Activated CD4-positive, alpha-beta T cell treated with anti-CD3 and anti-CD28 coated beads, Interleukin-2, amount 50 U/mL, for 16 hours (primary cell): ENCODE data around the gene KCNK4.
"Not testable (repeated sequence)": the region's sequence is repeated elsewhere in the genome, so short reads cannot be mapped to it uniquely, and the experiment has no call there.

Source experiments
- DNase-seq: peaks from one replicate; pipeline ENCODE4 v3.0.0-alpha.2; 2020

The KCNK4 gene

DNA sequence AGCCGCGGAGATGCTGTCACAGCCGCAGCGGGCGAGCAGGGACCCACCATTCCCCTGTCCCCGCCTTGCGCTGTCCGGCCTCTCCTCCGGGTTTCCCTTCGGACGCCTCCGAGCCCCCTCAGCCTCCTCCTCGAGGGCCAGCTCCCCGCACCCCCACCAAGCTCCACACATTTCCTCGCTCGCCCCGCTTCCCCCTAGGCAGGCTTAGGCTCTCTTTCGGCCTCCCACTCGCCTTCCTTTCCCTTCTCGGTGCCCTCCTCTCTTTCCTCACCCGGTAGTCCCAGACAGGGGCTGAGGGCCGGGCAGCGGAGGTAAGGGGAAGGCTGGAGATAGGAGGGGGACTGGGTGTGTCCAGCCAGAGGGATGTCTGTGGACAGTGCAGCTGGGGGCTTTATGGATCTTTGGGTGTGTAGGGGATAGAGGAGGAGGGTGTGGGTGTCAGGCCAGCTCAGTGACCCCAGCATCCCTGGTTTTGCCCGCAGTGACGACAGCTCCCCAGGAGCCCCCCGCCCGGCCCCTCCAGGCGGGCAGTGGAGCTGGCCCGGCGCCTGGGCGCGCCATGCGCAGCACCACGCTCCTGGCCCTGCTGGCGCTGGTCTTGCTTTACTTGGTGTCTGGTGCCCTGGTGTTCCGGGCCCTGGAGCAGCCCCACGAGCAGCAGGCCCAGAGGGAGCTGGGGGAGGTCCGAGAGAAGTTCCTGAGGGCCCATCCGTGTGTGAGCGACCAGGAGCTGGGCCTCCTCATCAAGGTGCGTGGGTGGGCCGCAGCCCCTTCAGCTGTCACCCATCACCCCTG is 1.6 kb downstream of the KCNK4 start:
- DNase-seq = no peak

DNA sequence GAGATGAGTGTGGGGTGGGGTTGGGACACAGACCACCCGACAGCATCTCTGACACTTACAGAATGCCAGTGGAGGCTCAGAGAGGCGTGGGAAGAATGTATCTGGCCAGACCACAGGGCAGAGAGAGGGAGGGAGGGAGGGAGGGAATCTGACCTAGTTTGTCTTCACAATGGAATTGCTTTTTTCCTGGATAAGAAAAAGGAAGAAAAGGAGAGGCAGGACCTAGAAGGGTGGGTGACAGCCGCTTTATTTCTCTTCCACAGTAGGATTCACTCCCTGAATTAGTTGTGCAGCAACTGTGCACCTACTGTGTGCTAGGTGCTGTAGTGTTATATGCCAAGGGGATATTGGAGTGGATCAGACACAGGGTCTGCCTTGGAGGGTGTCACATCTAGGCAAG is 3.7 kb downstream of the KCNK4 start:
- no peak for DNase-seq

DNA sequence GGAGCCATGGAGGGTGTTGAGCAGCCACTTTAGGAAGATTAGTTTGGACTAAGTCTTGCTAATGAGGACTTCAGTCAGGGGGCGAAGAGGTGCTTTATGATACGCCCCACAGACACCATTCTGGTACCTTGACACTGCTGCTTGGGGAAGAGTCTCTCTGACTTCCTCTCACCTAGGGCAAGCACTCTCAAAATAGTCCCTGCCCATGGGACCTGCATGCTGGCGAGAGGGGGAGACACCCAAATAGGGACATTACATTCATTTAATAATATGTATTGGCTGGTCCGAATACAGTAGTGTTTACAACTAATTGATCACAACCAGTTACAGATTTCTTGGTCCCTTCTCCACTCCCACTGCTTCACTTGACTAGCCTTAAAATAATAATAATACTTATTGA is 4.7 kb downstream of the KCNK4 start:
- no peak for DNase-seq

DNA sequence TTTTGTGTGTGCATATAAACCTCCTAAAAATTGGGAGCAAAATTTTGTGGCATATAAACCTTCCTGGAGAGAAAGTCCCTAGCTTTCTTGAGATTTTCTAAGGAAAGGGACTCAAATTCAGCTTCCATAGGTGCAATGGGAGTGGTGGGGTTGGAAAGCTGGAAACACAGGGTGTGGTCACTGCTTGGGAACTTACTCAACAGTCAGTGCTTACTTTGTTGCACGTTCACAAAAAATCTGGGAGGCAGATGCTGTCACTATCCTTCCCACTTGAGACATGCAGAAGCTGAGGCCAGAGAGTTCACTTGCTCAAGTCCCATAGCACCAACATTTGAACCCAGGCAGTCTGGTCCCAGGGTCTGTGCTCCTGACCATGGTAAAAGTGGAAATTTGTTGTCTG is 5.1 kb downstream of the KCNK4 start:
- no peak for DNase-seq

DNA sequence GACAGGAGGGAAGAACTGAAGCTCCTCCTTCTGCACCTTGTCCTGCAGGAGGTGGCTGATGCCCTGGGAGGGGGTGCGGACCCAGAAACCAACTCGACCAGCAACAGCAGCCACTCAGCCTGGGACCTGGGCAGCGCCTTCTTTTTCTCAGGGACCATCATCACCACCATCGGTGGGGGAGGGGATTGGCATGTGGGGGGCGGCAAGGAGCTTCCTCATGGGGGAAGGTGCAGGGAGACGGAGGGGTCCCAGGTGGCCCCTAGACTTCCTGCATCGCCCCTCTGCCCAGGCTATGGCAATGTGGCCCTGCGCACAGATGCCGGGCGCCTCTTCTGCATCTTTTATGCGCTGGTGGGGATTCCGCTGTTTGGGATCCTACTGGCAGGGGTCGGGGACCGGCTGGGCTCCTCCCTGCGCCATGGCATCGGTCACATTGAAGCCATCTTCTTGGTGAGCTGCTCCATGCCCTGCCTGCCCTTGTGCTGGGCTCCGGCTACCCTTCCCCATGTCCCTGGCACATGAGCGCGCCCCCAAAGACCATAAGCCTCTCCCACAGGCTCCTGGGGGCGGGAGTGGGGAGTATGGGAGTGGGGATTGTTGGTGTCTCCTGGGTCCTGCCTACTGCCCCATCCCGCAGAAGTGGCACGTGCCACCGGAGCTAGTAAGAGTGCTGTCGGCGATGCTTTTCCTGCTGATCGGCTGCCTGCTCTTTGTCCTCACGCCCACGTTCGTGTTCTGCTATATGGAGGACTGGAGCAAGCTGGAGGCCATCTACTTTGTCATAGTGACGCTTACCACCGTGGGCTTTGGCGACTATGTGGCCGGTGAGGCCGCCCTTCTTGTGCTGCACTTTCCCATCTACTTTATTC is 6.0 kb downstream of the KCNK4 start:
- DNase-seq = no peak

DNA sequence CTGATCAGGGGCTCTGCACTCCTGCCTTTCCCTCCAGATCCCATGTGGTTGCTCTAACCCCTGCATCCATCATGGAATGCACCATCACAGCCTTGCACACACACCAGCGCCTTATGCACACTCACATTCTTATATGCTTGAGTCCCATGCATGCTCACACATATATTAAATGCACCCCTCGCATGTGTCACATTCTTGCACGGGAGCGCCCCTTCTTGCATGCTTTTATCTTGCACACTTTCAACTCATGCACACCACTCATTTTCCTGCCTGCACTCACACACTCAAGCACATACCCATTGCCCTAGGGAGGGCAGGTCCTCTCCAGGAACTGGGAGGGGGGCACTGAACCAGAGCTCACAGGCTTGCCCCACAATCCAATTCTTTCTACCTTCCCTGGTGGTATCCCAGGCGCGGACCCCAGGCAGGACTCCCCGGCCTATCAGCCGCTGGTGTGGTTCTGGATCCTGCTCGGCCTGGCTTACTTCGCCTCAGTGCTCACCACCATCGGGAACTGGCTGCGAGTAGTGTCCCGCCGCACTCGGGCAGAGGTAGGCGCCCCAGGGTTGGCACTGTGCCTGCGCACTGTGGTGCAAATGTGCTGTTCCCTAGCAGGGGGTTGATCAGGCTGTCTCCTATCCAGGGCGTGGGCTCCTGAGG is 6.7 kb downstream of the KCNK4 start:
- no peak for DNase-seq

DNA sequence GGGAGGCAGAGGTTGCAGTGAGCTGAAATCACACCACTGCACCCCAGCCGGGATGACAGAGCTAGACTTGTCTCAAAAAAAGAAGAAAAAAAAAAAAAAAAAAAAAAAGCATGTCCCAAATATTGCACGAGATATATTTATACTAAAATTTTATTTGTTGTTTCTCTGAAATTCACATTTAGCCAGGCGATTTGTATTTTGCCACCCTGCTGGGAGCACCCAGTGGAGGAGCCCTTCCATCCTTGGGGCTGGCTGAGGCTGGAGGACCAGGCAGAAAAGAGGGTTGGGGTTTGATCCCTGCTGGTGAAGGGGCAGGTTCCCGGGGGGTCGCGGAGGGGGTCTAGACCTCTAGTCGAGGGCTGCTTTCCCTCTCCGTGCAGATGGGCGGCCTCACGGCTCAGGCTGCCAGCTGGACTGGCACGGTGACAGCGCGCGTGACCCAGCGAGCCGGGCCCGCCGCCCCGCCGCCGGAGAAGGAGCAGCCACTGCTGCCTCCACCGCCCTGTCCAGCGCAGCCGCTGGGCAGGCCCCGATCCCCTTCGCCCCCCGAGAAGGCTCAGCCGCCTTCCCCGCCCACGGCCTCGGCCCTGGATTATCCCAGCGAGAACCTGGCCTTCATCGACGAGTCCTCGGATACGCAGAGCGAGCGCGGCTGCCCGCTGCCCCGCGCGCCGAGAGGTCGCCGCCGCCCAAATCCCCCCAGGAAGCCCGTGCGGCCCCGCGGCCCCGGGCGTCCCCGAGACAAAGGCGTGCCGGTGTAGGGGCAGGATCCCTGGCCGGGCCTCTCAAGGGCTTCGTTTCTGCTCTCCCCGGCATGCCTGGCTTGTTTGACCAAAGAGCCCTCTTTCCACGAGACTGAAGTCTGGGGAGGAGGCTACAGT is 8.1 kb downstream of the KCNK4 start:
- DNase-seq = no peak

DNA sequence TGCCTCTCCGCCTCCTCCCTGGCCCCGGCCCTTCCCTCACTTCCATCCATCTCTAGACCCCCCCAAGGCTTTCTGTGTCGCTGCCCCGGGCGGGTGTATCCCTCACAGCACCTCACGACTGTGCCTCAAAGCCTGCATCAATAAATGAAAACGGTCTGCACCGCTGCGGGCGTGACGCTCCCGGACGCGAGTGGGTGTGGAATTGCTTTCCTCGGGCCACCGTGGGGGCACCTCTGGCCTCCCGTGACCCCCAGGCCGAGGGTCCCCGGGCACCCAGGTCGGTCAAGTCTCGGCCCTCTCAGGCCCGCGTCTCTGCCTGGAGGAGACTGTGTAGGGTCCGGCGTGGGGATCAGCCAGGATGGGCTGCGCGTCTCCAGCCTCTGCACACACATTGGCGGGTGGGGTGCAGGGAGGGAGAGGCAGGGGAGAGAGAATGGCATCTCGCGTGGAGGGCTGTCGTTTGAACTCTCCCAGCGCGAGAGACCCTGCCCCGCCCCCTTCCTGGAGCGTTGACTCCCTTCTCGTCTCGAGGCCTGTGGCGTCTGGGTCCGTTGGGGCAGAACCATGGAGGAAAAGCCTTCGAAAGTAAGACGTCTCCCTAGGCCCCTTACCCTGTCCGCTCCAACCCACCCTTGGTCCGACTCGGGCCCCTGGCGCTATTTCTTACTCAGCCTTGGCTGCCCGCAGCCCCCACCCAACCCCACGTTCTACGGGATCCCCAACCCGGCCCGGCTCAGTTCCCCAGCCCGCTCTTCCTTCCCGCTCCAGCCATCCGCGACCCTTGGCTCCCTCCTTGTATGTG is 8.9 kb downstream of the KCNK4 start, which contains the start of gene CATSPERZ:
CATSPERZ (plus strand) TSS at position 512 of the 802 bp plus-strand sequence; CDS start at position 565, 53 bp downstream.
- no peak for DNase-seq

DNA sequence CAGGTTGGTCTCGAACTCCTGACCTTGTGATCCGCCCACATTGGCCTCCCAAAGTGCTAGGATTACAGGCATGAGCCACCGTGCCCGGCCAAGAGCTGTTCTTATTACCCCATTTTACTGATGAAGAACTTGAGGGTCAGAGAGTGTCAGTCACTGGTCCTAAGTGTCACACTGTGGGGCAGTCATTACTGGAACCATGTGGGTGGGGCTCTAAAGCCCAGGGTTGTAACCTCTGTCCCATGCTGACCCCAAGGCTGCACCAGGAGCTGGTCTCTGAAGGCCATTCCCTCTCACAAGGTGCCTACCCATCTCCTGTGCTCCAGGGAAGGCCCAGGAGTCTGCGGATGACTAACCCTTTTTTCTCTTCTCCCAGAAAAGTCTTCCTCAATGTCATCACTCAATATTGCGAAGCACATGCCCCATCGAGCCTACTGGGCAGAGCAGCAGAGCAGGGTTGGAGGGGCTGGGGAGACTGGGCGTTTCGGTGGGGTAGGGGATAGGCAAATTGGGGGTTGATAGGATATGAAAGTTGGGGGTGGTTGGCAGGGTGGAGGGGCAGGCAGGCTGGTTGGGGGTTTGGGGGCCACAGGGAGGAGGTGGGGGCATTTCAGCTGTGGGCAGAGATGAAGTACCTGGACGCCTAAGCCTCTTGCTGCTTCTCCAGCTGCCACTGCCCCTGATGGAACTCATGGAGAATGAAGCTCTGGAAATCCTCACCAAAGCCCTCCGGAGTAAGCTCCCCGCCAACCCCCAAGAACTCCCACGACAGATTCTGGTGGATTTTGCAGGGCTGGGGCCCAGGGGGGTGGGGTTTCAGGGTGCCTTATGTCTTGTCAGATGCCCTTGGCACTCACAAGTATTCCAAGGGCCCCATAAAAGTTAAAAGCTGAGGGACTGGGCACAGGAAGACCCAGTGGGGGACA is 12.3 kb downstream of the KCNK4 start:
- no peak for DNase-seq

DNA sequence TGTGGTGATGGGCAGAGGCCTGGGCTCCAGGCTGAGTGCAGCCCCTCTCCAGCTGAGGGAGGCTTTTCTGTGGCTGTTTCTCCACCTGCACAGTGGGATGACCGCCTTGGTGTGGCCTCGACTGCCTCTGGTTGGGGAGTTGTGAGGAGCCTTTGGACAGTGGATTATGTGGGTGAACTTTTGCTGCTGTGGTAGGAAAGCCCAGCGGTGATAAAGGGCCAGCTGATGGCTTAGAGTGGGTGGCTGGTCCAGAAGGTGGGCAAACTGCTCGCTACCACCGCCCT is 12.9 kb downstream of the KCNK4 start:
- DNase-seq = no peak

DNA sequence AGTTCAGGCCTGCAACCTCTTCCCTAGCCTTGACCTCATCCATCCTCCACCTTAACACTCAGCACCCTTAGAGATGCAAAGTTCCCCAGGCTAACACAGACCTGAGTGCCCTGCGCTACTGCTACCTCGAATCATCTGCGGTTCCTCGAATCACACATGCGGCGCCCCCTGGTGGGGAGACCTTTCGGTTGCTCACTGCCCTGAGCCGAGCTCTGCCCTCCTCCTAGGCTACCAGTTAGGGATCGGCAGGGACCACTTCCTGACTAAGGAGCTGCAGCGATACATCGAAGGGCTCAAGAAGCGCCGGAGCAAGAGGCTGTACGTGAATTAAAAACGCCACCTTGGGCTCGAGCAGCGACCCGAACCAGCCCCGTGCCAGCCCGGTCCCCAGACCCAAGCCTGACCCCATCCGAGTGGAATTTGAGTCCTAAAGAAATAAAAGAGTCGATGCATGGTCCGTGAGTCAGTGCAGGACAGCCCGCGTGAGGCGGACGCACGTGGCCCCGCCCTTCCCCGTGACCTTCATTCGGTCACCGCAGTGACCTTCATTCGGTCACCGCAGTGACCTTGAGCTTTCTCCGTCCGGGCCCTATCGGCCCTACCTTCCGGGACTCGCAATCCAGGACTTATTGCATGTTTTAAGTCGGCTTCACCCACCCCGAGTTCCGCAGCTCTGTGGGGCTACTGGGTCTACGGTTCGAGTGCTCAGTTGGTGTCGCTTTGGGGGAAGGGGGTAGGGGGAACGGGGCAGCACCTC is 13.4 kb downstream of the KCNK4 start:
- DNase-seq = peak; percentile 96

DNA sequence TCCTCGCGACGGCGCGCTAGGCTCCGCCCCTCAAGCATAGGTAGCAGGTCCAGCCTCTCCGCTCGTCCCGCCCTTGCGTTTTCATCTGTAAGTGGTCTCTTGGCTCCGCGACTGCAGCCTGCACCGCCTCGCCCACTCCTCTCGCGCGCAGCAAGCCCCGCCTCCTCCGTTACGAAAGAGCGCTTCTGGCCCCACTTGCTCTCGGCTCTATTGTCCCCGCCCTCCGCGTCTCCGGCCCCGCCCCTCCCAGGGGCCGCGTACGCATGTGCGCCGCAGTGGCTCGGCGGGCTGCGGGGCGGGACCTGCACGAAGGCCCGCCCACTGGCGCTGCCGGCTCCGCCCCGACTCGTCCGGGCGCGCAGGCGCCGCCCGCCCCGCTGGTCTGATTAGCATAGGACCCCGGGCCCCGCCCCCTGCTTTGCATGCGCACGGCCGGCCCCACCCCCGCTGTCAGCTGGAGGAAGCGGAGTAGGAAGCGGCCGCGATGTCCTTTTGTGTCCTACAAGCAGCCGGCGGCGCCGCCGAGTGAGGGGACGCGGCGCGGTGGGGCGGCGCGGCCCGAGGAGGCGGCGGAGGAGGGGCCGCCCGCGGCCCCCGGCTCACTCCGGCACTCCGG is 14.1 kb downstream of the KCNK4 start, which contains the start of gene ESRRA:
ESRRA (plus strand) TSS at position 450 of the 616 bp plus-strand sequence. CDS start 1,656 bp downstream, outside the sequence.
- peak; percentile 100 for DNase-seq

DNA sequence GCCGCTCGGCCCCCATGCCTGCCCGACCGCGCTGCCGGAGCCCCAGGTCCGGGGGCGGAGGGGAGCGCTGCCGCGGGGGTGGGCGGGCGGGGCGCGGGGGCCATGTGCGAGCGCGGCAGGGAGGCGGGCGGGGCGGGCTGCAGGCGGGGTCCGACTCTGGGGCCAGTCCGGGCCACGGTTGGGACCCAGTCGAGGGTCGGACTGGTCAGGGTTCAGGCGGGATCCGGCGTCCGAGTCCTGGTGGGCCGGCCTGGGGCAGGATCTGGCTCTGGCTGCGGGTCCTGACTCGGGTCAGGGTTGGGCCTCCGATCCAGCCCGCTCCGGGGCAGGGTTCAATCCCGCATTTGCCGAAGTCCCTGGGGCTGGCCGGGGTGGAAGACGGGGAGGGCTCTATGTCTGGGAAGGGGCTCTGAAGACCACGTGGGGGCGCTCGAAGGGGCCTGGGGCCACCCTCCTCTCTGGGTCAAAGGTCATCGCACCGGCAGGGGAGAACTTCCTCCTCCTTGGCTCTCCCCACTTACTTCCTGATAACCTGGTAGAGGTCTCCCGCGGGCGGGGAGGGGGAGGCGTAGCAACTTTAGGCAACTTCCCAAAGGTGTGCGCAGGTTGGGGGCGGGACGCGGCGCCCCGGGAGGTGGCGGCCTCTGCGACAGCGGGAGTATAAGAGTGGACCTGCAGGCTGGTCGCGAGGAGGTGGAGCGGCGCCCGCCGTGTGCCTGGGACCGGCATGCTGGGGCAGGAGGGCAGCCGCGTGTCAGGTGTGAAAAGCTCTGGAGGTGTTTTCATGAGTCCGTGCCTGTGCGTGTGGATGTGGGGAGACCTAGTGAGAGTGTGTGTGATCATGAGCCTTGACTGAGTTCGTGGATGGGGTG is 14.8 kb downstream of the KCNK4 start:
- DNase-seq = peak; percentile 87

DNA sequence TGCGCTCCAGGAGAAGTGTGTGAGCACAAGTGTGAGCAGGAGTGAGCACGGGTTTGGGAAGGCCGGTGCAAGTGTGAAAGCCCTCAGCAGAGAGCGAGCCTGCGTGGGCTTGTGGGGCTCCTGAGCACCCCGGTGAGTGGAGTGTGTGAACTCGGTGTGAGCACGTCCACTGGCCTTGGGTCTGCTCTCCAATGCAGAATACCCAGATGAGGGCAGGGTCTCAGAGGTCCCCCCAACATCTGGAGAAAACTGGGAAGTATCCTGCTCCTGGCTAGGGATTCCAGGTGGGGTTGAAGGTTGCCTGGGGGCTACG is 15.4 kb downstream of the KCNK4 start:
- DNase-seq = no peak

DNA sequence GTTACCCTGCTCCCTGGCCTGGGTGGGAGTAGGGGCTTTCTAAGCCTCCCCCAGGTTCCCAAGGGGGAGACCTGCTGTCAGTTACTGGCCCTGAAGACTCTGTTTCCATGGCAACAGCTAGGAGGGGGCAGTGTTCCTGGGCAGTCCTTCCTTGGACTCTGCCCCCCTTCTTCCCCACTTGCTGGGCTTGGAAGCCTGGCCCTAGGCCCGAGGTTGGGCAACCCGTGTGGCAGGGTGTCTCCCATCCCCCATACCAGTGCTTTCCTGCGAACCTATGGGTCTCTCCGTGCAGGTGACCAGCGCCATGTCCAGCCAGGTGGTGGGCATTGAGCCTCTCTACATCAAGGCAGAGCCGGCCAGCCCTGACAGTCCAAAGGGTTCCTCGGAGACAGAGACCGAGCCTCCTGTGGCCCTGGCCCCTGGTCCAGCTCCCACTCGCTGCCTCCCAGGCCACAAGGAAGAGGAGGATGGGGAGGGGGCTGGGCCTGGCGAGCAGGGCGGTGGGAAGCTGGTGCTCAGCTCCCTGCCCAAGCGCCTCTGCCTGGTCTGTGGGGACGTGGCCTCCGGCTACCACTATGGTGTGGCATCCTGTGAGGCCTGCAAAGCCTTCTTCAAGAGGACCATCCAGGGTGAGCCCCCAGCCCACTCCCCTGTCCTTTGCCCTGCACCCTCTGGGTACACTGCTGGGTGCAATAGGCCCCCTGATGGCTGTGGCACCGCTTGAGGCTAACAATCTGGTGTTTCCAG is 15.9 kb downstream of the KCNK4 start:
- no peak for DNase-seq

DNA sequence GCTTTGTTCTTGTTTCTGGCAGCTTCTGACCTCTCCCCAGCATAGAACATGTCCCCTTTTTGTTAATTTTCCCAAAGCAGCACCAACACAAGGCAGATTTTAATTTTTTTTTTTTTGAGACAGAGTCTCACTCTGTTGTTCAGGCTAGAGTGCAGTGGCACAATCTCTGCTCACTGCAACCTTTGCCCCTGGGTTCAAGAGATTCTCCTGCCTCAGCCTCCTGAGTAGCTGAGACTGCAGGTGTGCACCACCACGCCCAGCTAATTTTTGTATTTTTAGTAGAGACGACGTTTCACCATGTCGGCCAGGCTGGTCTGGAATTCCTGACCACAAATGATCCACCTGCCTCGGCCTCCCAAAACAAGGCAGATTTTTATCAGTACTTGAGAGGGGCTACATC is 16.7 kb downstream of the KCNK4 start:
- DNase-seq = not testable (repeated sequence)

DNA sequence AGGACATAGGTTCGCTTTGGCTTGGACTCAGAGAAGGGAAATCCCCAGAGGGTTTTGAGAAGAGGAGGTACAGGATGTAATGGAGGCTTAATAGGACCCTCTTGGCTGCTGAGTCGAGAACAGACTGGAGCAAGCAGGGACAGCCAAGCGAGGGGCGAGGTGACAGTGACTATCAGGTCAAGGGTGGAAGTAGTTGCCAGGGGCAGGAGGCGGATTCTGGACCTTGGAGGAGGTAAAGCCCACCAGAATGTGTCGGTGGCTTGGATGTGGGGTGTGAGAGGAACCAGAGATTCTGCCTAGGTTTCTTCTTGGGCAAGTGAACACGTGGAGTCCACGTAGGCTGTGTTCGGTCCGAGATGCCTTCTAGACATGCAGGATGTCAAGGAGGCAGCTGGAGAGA is 21.8 kb downstream of the KCNK4 start:
- DNase-seq = no peak
